SK-N-SH treated with all-trans-retinoic acid at 6 μM for 48 hours (cell line): ENCODE measurements around the gene RER1.

Experiments
- ATAC-seq: fragments of 200-7000 bp; cut with Tn5 transposase; 3 replicates; pipeline ENCODE4 v1.9.1; 2020; ENCODE audit warnings: mild to moderate bottlenecking, moderate library complexity
- ARNTL ChIP-seq: fragments of 450-650 bp; formaldehyde crosslinking; IDR thresholded peaks from 2 replicates; pipeline ENCODE4 v1.5.0; 2020; ENCODE audit warnings: low read depth, mild to moderate bottlenecking, moderate library complexity, borderline replicate concordance
- BACH2 ChIP-seq: fragments of 250-450 bp; sonication (Bioruptor Pico); IDR thresholded peaks from 2 replicates; pipeline ENCODE4 v1.9.0; 2021; ENCODE audit warnings: mild to moderate bottlenecking, borderline replicate concordance
- CSDC2 ChIP-seq: fragments of 250-450 bp; sonication (Bioruptor Pico); IDR thresholded peaks from 2 replicates; pipeline ENCODE4 v1.5.0; 2020; ENCODE audit warnings: mild to moderate bottlenecking, moderate library complexity
- ESRRG ChIP-seq: fragments of 250-450 bp; sonication (Bioruptor Pico); IDR thresholded peaks from 2 replicates; pipeline ENCODE4 v1.6.1; 2021; ENCODE audit warnings: mild to moderate bottlenecking
- GLIS3 ChIP-seq: fragments of 250-450 bp; sonication (Bioruptor Pico); IDR thresholded peaks from 2 replicates; pipeline ENCODE4 v1.5.0; 2020; ENCODE audit warnings: mild to moderate bottlenecking, moderate library complexity
- ISL1 ChIP-seq: fragments of 250-450 bp; sonication (Bioruptor Pico); IDR thresholded peaks from 2 replicates; pipeline ENCODE4 v2.1.2; 2022; ENCODE audit warnings: mild to moderate bottlenecking, moderate library complexity
- OSR1 ChIP-seq: fragments of 250-450 bp; sonication (Bioruptor Pico); IDR thresholded peaks from 2 replicates; pipeline ENCODE4 v1.8.0; 2022; ENCODE audit warnings: moderate library complexity, mild to moderate bottlenecking, inconsistent platforms
- PPARA ChIP-seq: fragments of 250-450 bp; sonication (Bioruptor Pico); IDR thresholded peaks from 2 replicates; pipeline ENCODE4 v1.5.0; 2020; ENCODE audit warnings: mild to moderate bottlenecking, borderline replicate concordance
- RARB ChIP-seq: fragments of 250-450 bp; sonication (Bioruptor Pico); IDR thresholded peaks from 2 replicates; pipeline ENCODE4 v1.8.0; 2021; ENCODE audit warnings: mild to moderate bottlenecking, moderate library complexity
- SNAI2 ChIP-seq: fragments of 250-450 bp; sonication (Bioruptor Pico); IDR thresholded peaks from 2 replicates; pipeline ENCODE4 v1.5.0; 2020; ENCODE audit warnings: mild to moderate bottlenecking, moderate library complexity
- TCF4 ChIP-seq: fragments of 250-450 bp; sonication (Bioruptor Pico); IDR thresholded peaks from 2 replicates; pipeline ENCODE4 v1.8.0; 2021; ENCODE audit warnings: mild to moderate bottlenecking, moderate library complexity, borderline replicate concordance
- TOX ChIP-seq: fragments of 250-450 bp; sonication (Bioruptor Pico); IDR thresholded peaks from 2 replicates; pipeline ENCODE4 v1.8.0; 2021; ENCODE audit warnings: mild to moderate bottlenecking, moderate library complexity, borderline replicate concordance
- ZC3H10 ChIP-seq: fragments of 250-450 bp; sonication (Bioruptor Pico); IDR thresholded peaks from 2 replicates; pipeline ENCODE4 v1.5.1; 2021; ENCODE audit warnings: mild to moderate bottlenecking, moderate library complexity
- ZFP3 ChIP-seq: fragments of 250-450 bp; sonication (Bioruptor Pico); IDR thresholded peaks from 2 replicates; pipeline ENCODE4 v1.5.0; 2020; ENCODE audit warnings: mild to moderate bottlenecking, moderate library complexity
- ZFP30 ChIP-seq: fragments of 450-650 bp; formaldehyde crosslinking; IDR thresholded peaks from 2 replicates; pipeline ENCODE4 v1.5.0; 2022; ENCODE audit warnings: mild to moderate bottlenecking, moderate library complexity
- ZNF70 ChIP-seq: fragments of 450-650 bp; formaldehyde crosslinking; IDR thresholded peaks from 2 replicates; pipeline ENCODE4 v1.5.0; 2020; ENCODE audit warnings: mild to moderate bottlenecking, moderate library complexity
- ZNF8 ChIP-seq: fragments of 450-650 bp; formaldehyde crosslinking; IDR thresholded peaks from 2 replicates; pipeline ENCODE4 v1.5.0; 2020; ENCODE audit warnings: mild to moderate bottlenecking, moderate library complexity
- TF ChIP-seq, protein P1 (sequence below): fragments of 250-450 bp; sonication (Bioruptor Pico); IDR thresholded peaks from 2 replicates; pipeline ENCODE4 v1.5.1; 2020; ENCODE audit warnings: low read depth, mild to moderate bottlenecking, moderate library complexity
- TF ChIP-seq, protein P2 (sequence below): fragments of 250-450 bp; sonication (Bioruptor Pico); IDR thresholded peaks from 2 replicates; pipeline ENCODE4 v1.5.1; 2021; ENCODE audit warnings: mild to moderate bottlenecking, moderate library complexity
- TF ChIP-seq, protein P3 (sequence below): fragments of 250-450 bp; sonication (Bioruptor Pico); IDR thresholded peaks from 2 replicates; pipeline ENCODE4 v1.5.0; 2020; ENCODE audit warnings: mild to moderate bottlenecking, moderate library complexity
- TF ChIP-seq, protein P4 (sequence below): fragments of 250-450 bp; sonication (Bioruptor Pico); IDR thresholded peaks from 2 replicates; pipeline ENCODE4 v1.8.0; 2020; ENCODE audit warnings: mild to moderate bottlenecking, moderate library complexity, borderline replicate concordance
- TF ChIP-seq, protein P5 (sequence below): fragments of 250-450 bp; sonication (Bioruptor Pico); IDR thresholded peaks from 2 replicates; pipeline ENCODE4 v1.8.0; 2021; ENCODE audit warnings: low read depth, mild to moderate bottlenecking, moderate library complexity, borderline replicate concordance

RER1 gene

DNA sequence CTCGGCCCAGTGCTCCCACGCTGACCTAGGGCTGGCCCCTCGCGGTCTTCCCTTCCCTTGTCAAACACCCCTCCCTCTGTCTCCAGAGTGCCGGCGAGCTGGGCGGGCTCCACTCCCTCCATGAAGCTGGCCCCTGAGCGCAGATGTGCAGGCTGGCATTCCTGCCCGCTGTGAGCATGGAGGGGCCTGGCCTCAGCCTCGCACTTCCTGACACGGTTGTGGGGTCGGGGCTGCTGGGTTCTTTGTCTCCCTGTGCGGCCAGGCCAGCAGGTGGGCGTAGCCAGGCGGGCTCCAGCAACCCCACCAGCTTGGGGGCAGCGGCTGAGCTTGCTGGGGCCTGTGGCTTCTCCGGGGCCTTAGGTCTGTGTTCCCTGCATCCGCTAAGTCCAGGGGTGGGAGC is 34.9 kb downstream of the RER1 start:
- ATAC-seq: no peak

DNA sequence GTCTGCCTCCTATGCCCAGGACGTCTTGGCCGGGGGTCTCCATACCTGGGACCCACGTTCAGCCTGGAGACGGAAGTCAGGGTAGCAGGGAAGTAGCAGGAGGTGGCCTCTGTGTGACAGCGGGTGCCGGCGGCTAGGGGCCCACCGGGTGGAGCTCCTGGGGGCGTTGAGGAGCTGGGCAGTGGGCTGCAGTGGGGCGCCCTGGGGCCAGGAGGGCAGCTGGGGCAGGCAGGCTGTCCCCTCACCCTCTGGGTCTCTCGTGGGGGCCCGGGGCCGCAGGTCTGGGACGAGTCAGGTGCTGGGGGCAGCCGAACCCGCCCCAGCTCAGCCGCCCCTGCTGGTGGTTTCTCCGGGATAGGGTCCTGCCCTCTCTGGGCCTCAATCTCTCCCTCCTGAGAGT is 35.4 kb downstream of the RER1 start:
- ATAC-seq: no peak
- TF ChIP-seq BACH2 (CRISPR knock-in tag) (no peak), ZFP30 (CRISPR knock-in tag) (no peak), PPARA (CRISPR knock-in tag) (no peak), ARNTL (no peak), ZC3H10 (CRISPR knock-in tag) (no peak), GLIS3 (CRISPR knock-in tag) (no peak), TCF4 (CRISPR knock-in tag) (no peak), TOX (CRISPR knock-in tag) (no peak), OSR1 (CRISPR knock-in tag) (no peak), SNAI2 (CRISPR knock-in tag) (no peak), RARB (CRISPR knock-in tag) (no peak)
- TF ChIP-seq, protein P1, sequence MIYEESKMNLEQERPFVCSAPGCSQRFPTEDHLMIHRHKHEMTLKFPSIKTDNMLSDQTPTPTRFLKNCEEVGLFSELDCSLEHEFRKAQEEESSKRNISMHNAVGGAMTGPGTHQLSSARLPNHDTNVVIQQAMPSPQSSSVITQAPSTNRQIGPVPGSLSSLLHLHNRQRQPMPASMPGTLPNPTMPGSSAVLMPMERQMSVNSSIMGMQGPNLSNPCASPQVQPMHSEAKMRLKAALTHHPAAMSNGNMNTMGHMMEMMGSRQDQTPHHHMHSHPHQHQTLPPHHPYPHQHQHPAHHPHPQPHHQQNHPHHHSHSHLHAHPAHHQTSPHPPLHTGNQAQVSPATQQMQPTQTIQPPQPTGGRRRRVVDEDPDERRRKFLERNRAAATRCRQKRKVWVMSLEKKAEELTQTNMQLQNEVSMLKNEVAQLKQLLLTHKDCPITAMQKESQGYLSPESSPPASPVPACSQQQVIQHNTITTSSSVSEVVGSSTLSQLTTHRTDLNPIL (CRISPR knock-in tag): no peak
- TF ChIP-seq, protein P2, sequence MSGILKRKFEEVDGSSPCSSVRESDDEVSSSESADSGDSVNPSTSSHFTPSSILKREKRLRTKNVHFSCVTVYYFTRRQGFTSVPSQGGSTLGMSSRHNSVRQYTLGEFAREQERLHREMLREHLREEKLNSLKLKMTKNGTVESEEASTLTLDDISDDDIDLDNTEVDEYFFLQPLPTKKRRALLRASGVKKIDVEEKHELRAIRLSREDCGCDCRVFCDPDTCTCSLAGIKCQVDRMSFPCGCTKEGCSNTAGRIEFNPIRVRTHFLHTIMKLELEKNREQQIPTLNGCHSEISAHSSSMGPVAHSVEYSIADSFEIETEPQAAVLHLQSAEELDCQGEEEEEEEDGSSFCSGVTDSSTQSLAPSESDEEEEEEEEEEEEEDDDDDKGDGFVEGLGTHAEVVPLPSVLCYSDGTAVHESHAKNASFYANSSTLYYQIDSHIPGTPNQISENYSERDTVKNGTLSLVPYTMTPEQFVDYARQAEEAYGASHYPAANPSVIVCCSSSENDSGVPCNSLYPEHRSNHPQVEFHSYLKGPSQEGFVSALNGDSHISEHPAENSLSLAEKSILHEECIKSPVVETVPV: no peak
- TF ChIP-seq, protein P3, sequence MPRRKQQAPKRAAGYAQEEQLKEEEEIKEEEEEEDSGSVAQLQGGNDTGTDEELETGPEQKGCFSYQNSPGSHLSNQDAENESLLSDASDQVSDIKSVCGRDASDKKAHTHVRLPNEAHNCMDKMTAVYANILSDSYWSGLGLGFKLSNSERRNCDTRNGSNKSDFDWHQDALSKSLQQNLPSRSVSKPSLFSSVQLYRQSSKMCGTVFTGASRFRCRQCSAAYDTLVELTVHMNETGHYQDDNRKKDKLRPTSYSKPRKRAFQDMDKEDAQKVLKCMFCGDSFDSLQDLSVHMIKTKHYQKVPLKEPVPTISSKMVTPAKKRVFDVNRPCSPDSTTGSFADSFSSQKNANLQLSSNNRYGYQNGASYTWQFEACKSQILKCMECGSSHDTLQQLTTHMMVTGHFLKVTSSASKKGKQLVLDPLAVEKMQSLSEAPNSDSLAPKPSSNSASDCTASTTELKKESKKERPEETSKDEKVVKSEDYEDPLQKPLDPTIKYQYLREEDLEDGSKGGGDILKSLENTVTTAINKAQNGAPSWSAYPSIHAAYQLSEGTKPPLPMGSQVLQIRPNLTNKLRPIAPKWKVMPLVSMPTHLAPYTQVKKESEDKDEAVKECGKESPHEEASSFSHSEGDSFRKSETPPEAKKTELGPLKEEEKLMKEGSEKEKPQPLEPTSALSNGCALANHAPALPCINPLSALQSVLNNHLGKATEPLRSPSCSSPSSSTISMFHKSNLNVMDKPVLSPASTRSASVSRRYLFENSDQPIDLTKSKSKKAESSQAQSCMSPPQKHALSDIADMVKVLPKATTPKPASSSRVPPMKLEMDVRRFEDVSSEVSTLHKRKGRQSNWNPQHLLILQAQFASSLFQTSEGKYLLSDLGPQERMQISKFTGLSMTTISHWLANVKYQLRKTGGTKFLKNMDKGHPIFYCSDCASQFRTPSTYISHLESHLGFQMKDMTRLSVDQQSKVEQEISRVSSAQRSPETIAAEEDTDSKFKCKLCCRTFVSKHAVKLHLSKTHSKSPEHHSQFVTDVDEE (CRISPR knock-in tag): no peak

More for the DNA sequence above, 34.9 kb downstream of the RER1 start:
- TF ChIP-seq ZFP30 (CRISPR knock-in tag) (no peak), OSR1 (CRISPR knock-in tag) (no peak), TOX (CRISPR knock-in tag) (no peak), CSDC2 (CRISPR knock-in tag) (no peak), ZC3H10 (CRISPR knock-in tag) (no peak), SNAI2 (CRISPR knock-in tag) (no peak), ISL1 (CRISPR knock-in tag) (no peak), RARB (CRISPR knock-in tag) (no peak), ESRRG (CRISPR knock-in tag) (no peak), ARNTL (no peak), ZFP3 (CRISPR knock-in tag) (no peak), ZNF8 (CRISPR knock-in tag) (no peak), ZNF70 (CRISPR knock-in tag) (no peak)
- TF ChIP-seq, protein P4, sequence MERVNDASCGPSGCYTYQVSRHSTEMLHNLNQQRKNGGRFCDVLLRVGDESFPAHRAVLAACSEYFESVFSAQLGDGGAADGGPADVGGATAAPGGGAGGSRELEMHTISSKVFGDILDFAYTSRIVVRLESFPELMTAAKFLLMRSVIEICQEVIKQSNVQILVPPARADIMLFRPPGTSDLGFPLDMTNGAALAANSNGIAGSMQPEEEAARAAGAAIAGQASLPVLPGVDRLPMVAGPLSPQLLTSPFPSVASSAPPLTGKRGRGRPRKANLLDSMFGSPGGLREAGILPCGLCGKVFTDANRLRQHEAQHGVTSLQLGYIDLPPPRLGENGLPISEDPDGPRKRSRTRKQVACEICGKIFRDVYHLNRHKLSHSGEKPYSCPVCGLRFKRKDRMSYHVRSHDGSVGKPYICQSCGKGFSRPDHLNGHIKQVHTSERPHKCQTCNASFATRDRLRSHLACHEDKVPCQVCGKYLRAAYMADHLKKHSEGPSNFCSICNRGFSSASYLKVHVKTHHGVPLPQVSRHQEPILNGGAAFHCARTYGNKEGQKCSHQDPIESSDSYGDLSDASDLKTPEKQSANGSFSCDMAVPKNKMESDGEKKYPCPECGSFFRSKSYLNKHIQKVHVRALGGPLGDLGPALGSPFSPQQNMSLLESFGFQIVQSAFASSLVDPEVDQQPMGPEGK (CRISPR knock-in tag): no peak
- TF ChIP-seq, protein P5, sequence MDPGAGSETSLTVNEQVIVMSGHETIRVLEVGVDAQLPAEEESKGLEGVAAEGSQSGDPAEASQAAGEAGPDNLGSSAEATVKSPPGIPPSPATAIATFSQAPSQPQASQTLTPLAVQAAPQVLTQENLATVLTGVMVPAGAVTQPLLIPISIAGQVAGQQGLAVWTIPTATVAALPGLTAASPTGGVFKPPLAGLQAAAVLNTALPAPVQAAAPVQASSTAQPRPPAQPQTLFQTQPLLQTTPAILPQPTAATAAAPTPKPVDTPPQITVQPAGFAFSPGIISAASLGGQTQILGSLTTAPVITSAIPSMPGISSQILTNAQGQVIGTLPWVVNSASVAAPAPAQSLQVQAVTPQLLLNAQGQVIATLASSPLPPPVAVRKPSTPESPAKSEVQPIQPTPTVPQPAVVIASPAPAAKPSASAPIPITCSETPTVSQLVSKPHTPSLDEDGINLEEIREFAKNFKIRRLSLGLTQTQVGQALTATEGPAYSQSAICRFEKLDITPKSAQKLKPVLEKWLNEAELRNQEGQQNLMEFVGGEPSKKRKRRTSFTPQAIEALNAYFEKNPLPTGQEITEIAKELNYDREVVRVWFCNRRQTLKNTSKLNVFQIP (CRISPR knock-in tag): no peak
- TF ChIP-seq, protein P2: no peak
- TF ChIP-seq, protein P1 (CRISPR knock-in tag): no peak
- TF ChIP-seq, protein P3 (CRISPR knock-in tag): no peak
